Measurements from ENCODE around the gene KLHL11.

KLHL11 gene

GRCh38 chr17:41864836-41865595 is at the start of gene KLHL11:
TSS of gene KLHL11 (minus strand) at chr17:41865423. CDS start at chr17:41865370, 53 bp downstream.
- peak; percentile 89 for DNase-seq

GRCh38 chr17:41915020-41915419 is 49.8 kb upstream of the KLHL11 start:
- DNase-seq = no peak

GRCh38 chr17:41914358-41914766 is 49.1 kb upstream of the KLHL11 start:
- DNase-seq = no peak

GRCh38 chr17:41913798-41914197 is 48.6 kb upstream of the KLHL11 start:
- DNase-seq = no peak

DNA sequence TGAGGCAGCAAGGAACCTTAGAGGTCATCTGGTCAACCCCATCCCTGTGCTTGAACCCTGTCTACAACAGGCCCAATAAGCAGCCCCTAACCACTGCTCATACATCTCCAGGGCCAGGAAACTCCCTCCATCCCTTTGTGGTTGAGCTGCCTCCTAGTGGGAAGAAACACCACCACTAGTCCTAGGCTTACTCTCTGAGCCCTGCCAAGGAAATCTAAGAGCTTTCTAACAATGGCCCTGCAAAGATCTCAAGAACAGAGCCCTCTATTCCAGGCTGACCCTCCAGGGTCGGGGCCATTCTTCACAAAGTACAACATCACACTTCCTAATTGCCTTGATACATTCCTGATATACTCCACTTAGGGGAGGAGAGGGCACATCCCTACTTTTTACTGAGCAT is 47.7 kb upstream of the KLHL11 start:
- no peak for DNase-seq

DNA sequence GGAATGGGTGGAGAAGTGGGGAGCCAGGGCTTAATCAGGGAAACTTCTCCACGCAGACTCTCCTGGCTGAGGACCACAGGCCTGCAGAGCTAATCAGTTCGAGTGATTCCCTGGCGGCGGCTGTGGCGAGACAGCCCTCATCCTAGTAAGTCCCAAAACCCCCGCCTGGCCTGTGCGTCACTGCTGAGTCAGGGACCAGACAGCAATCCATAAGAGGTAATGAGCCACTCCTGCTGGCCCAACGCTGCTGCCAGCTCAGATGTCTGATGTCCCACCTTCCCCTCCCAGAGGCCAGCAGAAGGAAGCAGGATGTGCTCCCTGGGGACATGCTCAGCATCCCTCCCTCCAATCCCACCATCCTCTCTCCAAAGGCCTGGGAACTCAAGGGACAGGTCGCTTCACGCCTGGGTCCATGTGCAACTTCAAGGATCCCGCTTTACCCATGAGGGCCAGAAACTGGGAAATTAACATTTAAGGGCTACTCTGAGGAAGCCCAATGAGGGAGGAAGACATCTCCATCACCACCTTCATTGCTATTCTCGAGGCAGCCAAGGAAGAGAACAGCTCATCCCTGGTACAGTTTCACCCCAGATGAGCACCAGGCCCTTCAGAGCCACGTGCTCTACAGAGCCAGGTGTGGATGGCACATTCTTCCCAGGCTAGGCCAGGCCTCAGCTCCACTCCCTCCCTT is 45.6 kb upstream of the KLHL11 start:
- DNase-seq = no peak

GRCh38 chr17:41909088-41909487 is 43.9 kb upstream of the KLHL11 start:
- DNase-seq = no peak

DNA sequence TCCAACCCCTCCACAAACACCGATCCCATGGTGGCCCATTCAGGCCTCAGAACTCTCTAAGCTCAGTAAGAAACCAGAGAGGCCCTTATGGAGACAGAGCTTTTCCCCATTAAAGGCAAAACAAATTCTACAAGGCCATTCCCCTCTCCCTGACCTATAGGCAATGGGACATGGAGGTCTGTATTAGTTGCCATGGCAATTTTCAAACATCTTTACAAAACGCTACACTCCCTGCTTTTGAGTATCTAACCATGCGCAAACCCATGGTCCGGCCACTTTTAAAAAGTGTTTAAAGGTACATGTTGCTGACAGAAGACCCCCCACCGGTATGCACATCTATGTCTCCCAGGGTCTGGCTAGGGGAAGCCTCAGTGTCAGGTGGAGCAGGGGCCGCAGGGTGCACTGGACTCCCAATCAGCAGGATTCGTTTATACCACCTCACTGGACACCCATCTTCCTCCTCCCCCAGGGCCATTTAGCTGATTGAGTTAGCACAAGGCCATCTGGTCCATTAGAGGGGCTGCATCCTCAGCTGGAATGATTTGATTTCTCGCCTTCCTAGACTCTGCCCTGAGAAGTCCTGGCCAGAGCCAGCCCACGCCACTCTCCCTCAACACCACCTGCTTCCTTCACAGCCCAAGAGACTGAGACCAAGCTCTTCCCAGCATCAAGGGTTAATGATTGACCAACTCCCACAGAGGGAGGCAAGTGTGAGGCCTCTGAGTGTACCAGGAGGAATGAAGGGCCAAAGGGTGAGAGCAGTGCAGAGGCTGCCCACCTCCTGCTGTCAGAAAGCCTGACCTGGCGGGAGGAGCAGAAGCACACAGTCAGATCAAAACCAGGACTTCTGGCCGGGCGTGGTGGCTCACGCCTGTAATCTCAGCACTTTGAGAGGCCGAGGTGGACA is 42.7 kb upstream of the KLHL11 start:
- DNase-seq = no peak

- DNase-seq = no peak
Measured at GRCh38 chr17:41907185-41907556, 41.9 kb upstream of the KLHL11 start.

DNA sequence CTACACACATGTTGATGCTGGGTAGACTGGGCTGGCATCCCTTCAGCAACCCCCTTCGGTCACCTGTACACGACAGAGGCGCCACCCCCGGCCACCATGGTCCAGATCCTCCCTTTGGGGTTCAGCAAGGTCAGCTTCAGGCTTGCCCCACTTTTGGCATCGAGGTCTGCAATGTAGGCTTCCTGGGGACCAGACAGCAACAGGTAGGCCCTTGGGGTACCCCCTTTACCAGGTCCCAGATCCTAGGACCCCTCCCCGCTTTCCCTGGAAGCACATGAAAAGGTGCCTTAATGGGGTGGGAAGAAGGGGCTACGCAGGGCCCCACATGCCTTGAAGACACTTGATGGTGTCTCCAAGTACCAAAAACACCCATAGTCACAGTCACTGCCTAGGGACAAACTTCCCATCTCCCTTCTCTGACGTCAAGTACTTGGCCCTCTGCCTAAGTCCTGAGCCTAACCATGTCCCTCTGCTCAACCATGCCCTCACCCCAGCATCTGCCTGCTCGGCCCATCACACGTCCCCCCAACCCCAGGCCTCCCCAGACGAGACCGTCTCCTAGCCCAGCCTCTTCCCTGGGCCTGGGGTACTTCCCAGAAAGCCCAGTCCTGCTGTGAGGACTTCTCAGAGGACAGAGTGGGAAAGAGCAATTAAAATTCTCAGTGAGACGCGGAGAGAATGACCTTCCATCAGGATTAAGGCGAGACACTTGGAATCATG is 41.4 kb upstream of the KLHL11 start:
- no peak for DNase-seq

DNA sequence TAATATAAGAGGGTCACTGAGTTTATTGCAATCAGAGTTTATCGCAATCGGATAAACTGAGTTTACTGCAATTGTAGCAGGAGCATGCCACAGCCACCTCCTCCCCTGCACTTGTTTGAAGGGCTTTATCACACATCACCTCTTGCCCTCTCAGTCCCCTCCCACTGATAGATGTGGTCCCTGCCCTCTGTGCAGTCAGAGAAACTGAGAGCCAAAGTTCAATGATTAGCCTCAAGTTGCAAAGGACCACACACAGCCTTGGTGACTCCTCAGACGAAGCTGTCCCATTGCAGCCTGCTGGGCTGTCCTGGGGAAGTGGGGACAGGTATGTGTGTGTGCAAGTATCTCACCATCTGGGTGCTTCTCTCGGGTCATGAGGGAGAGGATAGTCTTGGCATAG is 39.9 kb upstream of the KLHL11 start:
- no peak for DNase-seq

DNA sequence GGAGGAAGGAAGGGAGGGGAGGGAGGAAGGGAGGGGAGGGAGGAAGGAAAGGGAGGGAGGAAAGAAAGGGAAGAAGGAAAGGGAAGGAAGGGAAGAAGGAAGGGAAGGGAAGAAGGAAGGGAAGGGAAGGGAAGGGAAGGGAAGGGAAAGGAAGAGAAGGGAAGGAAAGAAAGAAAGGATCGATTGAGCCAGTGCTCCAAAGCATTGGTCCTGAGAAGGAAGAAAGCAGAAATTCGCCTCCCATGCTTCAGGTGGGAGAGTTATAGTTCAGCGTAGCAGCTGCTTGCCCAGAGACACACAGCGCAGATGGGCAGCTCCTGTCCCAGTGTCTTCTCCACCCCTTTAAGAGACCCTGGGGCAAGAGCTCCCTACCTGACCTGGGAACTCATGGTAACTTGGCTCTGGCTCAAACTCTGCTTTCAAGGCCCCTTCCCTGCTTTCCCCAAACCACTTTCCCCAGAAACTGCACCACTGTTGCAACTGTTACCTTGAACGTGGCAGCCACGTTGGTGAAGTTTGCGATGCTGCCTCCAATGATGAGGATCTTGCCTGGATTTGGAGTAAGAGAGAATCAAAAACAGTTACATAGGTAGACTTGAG is 39.1 kb upstream of the KLHL11 start:
- no peak for DNase-seq

DNA sequence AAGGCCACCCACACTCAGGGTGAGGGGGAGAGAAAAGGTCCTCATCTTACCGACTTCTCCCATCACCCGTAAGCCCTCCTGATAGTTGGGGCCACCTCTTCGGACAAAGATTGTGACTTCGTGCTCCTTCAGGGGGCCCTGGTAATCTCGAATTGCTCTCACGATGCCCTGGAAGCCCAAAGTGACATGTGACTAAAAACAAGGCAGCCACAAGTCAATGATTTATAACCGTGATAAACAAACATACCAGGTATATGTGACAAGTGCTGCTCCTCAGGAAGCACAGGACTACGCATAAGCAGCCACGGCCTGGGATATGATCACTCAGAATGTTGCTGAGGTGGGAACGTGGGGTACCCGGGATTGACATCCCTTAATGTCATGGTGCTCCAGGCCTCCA is 36.4 kb upstream of the KLHL11 start:
- DNase-seq = no peak

DNA sequence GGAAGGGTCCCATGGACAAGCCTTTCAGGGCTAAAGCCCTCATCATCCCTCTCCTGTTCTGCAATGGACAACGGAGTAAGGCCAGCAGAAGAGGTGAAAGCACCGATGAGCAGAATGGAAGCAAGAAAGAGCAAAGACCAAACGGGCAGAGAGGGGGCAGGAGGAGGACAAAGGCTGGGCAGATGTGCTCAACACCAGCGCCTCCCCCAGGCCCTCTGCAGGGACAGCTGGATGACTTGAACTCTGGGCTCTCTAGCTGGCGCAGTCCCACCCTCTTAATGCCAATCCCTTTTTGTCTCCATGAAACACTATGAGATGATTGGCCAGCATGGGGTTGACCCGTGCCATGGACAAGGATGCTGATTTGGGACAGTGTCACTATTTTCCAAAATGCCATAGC is 31.5 kb upstream of the KLHL11 start:
- DNase-seq = no peak

GRCh38 chr17:41895617-41896016 is 30.4 kb upstream of the KLHL11 start:
- no peak for DNase-seq

GRCh38 chr17:41894791-41895331 is 29.6 kb upstream of the KLHL11 start:
- DNase-seq = no peak

DNA sequence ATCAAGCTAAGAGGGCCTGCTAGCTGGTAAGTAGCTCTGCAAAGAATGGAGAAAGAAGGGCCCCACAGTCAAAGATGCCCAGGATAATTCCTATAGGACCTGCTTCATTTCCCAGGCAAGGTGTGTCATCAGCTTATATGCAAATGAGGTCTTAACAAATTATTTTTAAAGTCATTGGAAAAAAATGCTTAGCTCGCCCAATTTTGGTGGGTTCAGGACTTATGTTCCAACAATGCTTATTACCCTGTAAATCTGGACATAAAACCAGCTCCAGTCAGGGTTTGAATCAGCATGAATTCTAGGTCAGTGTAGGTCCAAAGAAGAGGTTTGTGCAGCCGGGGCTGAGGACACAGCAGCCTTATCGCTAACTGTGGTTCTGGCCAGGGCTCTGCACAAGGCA is 28.2 kb upstream of the KLHL11 start:
- no peak for DNase-seq

DNA sequence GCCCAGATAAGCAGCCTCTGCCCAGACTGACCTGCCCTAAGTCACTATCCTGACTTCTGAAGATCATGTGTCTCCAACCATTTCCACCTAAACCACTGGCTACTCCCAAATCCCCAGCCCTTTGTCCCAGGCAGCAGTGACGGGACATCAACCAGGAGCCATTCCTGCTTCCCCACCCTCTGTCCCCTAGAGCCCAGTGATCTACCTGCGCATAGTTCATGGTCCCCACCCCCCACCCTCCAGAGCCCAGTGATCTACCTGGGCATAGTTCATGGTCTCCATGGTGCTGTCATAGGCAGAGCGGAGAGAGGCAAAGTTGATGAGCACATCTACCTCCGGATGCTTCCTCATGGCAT is 26.8 kb upstream of the KLHL11 start:
- no peak for DNase-seq

GRCh38 chr17:41891135-41892020 is 26.2 kb upstream of the KLHL11 start:
- DNase-seq = no peak

DNA sequence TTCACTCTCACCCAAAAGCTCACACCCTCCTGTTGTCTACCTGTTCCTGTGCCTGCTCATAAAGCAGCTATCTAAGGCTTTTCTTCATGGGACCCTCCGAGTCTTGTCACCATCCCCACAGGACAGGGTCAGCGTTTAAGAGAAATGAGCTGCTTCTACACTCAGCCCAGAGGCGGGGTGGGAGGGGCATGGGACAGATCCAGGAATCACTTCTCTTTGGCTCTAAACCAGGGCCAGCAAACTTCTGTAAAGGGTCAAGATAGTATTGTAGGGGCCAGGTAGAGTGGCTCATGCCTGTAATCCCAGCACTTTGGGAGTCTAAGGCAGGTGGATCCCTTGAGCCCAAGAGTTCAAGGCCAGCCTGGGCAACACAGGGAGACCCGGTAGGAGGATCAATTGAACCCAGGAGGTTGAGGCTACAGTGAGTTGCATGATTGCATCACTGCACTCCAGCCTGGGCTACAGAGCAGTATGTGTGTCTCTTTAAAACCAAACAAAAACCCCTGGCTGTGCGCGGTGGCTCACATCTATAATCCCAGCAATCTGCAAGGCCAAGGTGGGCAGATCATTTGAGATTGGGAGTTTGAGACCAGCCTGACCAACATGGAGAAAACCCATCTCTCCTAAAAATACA is 23.2 kb upstream of the KLHL11 start:
- no peak for DNase-seq

DNA sequence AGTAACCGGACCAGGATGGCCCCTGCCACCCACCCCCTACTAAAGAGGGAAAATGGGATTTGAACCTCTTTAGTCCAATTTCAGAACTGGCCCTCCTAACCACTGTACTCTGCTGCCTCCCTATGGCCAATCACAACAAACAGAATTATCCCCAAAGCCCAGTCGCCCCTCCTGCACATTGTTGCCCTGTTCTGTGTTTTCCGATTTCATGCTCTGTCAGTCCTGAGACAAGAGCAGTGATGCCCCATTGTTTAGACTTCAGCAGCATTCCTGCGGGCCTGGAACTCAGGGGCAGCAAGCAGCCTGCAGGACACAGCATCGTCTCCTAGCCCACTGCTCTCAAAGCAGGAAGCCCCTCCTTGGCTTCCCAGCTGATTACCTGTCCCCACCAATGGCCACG is 20.5 kb upstream of the KLHL11 start:
- DNase-seq = no peak

All from NCI-H510A (cell line).